H54 (cell line): ENCODE data around the gene MET.

Source experiments
- DNase-seq: peaks from one replicate; pipeline ENCODE4 v3.0.0; 2011; ENCODE audit warnings: low spot score, mixed read lengths; ENCODE audit not compliant: insufficient read length
- FAIRE-seq: peaks from 3 replicates; lab custom pipeline; 2011; peaks lifted over from hg19 to GRCh38; lab: Jason Lieb, UNC
- POLR2A ChIP-seq: IDR thresholded peaks from 2 replicates; pipeline ENCODE4 v1.6.1; 2011; ENCODE audit warnings: low read depth, mild to moderate bottlenecking, low read length

MET gene

GRCh38 chr7:116836048-116836447 is 164.1 kb downstream of the MET start:
- TF ChIP-seq POLR2A, result no peak
- DNase-seq (no peak), FAIRE-seq (no peak)

GRCh38 chr7:116836911-116837310 is 164.9 kb downstream of the MET start:
- no peak for TF ChIP-seq POLR2A
- FAIRE-seq (no peak), DNase-seq (peak; percentile 23)

DNA sequence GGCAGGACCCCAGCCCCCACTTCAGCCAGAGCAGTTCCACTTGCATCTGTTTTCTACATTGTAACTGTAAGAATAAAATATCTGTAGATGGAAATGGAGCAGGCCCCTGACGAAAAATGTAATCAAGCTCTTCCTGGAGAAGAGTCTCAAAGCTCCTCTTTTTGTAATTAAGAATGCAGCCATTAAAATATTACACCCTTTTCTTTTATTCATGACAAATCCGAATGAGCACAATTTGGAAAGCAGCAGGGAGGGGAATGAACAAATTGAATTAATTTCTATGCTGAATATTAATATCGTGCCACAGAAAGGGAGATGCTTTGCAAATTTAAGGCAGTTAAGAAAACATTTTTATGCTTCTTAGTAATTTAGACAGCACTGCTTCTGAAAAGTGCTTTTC is 165.6 kb downstream of the MET start:
- TF ChIP-seq POLR2A, result no peak
- DNase-seq (no peak), FAIRE-seq (no peak)

GRCh38 chr7:116840256-116840655 is 168.3 kb downstream of the MET start:
- DNase-seq (no peak), FAIRE-seq (no peak)
- TF ChIP-seq POLR2A, result no peak

DNA sequence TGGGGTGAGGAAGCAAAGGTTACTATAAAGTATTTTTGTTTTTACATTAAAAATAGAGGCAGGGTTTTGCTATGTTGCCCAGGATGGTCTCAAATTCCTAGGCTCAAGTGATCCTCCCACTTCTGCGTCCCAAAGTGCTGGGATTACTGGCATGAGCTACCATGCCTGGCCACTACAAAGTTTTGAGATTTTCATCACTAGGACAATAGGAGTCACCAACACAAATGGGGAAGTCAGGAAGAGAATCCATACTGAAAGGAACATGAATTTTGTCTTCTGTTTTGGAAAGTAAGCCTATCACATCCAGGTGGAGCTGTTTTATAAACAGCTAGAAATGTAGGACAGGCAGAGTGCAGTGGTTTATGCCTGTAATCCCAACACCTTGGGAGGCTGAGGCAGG is 170.4 kb downstream of the MET start:
- TF ChIP-seq POLR2A, result no peak
- FAIRE-seq (no peak), DNase-seq (no peak)

DNA sequence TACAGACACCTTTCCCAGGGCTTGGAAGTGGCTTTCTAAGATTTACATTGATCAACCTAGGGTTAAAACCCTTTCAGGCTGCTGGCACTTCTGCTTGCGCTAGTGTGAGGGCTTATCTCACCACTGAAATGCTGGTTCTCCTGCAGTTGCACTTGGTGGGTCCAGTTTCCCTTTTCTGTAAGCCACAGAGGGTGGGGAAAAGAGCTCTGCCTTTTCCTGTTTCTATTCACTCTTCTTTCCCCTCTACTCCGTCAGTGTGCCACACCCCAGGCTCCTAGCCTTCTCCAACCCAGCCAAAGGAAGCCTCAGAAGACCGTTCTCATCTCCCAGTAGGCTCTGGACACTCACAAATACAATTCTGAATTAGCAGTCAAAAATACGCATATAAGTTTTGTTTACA is 171.4 kb downstream of the MET start:
- peak; percentile 43 for FAIRE-seq
- TF ChIP-seq POLR2A, result no peak
- no peak for DNase-seq
